GM18498 (cell line): ENCODE results near the gene BIRC7.

Experiments
- ATAC-seq: cut with Tn5 transposase; IDR thresholded peaks from one replicate; pipeline ENCODE4 v1.9.1; 2021; ENCODE audit warnings: mild to moderate bottlenecking, moderate library complexity; ENCODE audit not compliant: unreplicated experiment

The BIRC7 gene

DNA sequence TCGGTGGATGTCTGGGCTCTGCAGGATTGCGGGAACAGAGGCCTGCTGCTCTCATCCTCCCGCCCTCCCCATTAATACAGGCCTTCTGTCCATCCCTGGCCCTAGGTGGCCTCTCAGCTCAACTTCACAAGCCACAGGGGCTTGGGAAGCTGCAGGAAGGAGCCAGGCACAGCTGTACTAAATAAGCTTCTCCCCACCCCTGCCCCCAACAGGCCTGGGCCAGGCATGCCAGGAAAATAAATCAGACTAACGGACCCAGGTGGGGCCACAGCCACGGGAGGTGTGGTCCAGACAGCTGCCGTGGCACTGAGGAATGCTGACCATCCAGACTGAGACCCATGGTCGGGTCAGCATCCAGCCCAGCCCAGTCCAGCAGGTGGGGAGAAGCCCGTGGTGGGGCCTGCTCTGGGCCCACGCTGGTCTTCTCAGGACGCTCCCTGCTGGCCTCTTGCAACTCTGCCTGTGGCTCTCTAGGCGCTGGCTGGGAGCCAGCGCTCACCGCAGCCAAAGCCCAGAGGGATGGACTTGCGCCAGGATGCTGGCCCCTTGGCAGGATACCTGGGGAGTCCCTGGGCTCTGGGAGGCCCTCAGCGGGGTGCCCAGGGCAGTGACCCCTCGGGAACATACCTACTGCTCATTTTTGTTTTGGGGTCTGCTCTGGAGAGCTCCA lies 11.2 kb upstream of the BIRC7 start:
- ATAC-seq, result no peak

DNA sequence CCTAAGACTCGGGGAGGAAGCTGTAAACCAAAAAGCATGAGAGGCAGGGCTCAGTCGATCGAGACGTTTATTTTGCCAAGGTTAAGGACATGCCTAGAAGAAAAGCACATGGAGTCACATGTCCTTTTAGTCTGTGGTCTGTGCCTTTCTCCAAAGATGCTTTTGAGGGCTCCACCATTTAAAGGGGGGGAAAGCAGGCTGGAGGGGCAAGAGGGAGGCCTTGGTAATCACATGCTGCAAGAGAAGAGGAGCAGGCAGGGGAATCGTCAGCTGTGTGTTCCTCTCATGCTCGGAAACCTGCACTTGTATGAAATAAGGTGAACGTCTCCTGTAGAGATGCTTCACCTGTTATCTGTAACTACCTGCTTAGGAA lies 10.6 kb upstream of the BIRC7 start:
- ATAC-seq, result no peak

DNA sequence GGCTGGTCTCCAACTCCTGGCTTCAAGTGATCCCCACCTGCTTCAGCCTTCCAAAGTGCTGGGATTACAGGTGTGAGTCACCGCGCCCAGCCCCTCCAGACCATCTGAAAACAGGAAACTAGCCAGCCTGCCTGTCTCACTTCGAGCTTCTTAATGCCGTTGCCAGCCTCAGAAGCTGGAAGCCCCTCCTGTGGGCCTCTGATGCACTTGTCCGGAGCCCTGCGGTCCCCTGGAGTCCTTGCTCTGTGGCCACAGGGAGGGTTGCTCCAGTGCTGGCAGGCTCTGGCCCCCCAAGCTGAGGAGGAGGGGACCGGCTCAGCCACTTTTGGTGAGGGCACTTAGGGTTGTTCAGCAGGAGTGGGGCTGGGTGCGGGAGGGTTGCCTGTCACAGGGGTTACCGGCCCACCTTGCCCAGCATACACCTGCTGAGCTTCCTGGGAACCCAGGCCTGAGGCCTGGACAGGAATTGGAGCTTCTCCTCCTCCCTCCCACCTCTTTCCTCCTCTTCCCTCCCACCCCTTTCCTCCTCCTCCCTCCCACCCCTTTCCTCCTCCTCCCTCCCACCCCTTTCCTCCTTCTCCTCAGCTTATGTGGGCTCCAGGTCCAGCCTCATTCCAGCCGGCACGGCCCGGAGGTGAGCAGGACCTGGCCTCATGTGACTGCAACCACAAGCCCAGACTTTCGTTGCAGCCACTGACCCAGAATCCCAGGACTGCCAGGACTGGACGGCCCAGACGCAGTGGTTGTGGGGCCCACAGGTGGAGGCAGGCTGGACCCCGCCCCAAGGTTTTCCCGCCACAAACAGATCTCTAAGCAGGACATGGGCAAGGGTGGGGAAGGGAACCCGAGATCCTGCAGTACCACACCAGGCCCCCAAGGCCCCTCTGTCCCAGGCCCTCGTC lies 9.4 kb upstream of the BIRC7 start:
- no peak for ATAC-seq

DNA sequence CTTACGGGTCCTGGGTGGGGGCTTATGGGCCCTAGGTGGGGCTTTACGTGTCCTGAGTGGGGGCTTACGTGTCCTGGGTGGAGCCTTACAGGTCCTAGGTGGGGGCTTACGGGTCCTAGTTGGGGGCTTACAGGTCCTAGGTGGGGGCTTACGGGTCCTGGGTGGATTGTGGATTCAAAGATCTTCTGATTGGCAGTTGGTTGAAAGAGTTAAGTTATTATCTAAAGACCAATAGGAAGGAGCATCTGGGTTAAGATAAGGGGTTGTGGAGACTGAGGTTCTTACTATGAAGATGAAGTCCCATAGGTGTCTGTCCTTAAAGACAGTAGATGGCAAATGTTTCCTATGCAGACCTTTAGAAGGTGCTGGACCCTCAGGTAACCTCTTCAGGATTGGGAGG lies 8.4 kb upstream of the BIRC7 start:
- ATAC-seq, result no peak

DNA sequence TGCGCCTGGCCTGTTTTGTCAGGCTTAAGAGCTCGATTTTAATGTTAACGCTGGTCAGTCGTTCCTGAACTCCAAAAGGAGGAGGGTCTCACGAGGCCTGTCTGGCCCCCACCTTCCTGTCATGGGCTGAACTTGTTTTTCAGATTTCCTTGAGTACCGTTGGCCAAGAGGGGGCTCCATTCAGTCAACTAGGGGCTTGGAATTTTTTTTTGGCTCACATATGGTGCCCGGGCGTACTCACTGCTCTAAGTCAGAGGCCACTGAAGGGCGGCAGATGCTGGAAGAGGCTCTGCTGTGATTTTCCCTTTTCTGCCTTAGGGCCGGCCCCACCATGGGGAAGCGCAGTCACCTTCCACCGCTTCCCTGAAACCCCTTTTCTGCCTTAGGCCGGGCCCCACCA lies 6.9 kb upstream of the BIRC7 start:
- ATAC-seq, result no peak

DNA sequence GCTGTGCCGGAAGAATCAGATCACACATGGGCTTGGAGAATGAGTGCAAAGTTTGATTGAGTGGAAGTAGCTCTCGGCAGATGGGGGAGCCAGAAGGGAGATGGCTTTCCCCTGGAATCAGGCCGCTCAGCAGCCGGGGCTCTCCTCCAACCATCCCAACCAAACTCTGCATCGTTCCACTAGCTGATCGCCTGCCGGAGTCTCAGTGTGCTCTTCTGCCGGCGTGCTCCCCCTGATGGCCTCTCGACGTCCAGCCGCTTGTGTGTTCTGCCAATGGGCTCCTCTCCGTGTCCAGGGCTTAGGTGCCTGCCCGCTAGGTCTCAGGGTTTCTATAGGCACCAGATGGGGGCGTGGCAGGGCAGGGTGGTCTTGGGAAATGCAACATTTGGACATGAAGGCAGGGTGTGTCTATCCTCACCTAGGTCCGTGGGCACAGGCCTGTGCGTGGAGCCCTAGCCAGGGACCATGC lies 4.9 kb upstream of the BIRC7 start:
- ATAC-seq, result no peak

DNA sequence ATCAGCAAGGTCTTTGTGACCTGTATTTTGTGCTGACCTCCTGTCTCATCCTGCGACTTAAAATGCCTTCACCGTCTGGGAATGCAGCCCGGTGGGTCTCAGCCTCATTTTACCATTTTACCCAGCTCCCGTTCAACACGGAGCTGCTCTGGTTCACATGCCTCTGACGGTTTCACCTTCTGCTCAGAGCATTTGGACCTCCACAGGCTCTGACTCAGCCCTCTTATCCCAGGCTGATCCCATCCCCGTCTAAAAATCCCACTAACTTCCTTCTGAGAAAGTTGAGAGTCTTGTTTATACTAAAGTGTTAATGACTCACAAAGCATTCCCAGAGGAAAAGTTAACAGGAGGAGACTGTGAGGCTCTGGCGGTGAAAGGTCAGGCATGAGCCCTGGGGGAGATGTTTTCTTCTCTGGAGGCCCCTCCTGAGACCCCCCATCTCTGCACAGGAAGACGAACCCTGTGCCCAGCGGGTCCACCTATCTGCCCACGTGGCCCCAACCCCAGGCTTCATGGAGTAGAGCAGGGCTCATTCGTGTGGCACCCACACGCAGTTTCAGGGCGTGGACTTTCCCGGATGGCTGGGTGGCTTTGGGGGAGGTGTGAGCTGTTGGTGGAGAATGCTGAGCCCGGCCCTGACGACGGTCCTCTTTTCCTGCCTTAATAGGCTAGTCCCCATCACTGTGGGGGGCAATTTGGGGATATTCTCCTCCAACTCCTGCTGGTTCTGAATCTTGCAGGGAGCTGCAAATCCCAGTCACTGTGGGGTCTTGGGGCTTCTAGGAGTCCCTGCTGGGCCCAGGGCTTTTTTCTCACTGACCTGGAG lies 3.3 kb upstream of the BIRC7 start:
- no peak for ATAC-seq

DNA sequence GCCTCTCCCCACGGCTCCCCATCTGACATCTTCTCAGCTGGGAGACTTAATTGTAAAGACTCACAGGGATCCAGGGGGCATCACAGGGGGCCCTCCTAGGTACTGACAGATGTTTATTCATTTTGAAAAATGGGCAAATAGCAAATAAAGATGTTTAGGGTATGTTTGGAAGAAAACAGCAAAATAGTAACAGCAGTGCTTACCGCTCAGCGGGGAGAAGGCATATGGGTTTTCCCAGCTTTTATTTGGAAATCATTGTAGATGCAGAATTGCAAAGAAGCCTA lies 2.7 kb upstream of the BIRC7 start:
- ATAC-seq, result no peak

DNA sequence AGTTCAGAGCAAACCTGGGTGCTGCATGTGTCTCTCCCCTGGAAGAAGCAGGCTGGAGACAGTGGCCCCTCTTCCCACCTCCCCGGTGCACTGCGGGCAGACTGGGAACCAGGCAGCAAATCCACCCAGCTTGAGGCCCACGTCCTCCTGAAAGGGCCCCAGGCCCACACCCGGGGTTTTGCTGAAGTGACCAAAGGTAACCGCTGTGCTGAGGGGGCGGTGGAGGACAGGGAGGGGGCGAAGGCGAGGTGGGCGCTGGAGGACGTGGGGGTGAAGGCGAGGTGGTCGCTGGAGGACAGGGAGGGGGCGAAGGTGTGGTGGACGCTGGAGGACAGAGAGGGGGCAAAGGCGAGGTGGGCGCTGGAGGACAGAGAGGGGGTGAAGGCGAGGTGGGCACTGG lies 1.8 kb upstream of the BIRC7 start:
- ATAC-seq, result no peak

DNA sequence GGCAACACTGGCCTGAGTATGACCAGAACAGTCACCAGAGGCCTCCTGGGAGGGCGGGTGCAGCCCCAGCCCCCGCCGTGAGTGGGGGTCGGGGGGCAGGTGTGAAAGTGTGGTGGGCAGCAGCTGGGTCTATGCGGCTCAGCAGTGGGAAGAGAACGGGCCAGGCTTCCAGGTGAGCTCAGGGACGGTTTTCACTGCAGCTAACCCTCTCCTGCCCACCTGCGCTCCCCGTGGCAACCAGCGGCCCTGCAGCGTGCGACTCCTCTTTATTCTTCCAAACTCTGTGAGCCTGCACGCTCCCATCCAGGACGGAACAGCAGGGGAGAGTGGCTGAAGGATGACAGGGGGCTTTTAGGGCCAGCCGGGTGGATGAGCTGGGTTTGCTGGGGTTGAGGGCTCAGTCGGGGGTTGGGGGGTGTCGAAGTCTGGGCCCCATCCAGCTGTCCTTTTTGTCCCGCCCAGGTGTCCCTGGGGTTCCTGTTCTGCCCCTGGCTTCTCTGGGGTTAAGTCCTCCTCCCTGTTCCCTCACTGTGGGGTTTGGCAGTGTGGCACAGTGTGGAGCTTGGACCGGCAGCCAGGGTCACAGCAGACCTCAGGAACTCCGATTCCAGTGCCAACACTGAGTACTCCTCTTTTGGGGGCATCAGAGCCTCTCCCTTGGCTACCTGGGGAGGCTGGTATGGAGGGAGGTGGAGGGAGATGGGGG lies 859 bp upstream of the BIRC7 start:
- no peak for ATAC-seq

DNA sequence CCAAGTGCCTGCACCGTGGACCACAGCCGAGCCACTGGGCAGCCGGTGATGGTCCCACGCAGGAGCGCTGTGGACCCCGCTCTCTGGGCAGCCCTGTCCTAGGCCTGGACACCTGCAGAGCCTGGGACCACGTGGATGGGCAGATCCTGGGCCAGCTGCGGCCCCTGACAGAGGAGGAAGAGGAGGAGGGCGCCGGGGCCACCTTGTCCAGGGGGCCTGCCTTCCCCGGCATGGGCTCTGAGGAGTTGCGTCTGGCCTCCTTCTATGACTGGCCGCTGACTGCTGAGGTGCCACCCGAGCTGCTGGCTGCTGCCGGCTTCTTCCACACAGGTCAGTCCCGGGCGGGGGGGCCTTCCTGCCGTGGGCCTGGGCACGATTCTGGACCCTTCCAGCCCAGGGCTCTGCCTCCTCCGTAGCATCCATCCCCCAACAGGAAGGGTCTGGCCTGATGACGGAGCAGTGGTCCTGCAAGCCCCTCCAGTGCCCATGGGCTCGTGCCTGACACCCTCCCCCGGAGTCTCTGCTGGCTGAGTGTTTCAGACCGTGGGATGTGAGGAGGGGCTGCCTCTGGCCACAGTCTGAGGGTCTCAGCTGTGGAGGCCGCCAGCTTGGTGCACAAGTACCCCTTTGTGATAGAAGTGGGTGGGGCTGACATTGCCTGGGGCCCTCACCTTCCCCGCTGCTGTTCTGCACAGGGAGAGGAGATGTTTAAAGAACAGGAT lies 572 bp downstream of the BIRC7 start:
- ATAC-seq, result no peak

DNA sequence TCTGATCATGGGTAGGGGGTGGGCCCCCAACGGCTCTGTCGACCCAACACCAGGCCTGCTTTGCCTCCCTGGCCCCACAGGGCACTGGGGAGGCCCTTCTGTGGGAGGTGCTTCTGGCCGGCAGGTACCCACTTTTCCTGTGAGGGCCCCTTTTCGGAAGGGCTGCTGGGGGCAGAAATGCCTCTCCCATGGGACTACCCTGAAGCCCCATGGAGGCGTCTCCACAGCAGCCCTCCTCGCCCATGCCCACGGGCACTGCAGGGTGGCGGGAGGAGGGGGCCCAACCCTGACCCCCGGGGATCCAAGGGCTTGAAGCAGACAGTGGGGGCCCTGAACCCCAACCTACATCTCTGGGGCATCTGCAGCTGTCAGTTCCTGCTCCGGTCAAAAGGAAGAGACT lies 2.3 kb downstream of the BIRC7 start:
- ATAC-seq, result no peak

DNA sequence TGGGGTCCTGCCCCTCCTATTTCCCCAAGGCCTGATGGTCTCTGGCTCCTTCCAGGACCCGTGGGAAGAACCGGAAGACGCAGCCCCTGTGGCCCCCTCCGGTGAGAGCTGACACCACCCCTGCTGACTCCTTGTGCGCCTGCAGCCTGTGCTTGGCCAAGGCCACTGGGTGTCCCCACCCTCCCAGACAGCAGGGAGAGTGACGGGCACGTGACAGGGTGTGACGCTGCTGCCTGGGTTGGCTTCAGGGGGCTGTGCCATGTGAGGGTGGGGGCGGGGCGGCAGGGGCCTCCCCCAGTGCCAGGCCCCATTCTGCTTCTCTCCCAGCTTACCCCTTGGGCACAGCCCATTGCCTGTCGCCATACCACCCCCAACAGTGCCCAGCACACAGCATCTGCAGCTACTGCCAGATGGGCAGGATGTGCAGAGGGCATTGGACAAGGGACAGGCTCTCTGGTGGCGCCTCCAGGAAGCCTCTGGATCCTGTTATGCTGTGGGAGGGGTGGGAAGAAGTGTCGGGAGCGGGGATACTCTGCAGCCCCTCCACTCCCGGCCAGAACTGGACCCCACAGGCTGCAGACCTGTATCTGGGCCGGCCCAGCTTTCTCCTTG lies 2.9 kb downstream of the BIRC7 start:
- ATAC-seq, result no peak

DNA sequence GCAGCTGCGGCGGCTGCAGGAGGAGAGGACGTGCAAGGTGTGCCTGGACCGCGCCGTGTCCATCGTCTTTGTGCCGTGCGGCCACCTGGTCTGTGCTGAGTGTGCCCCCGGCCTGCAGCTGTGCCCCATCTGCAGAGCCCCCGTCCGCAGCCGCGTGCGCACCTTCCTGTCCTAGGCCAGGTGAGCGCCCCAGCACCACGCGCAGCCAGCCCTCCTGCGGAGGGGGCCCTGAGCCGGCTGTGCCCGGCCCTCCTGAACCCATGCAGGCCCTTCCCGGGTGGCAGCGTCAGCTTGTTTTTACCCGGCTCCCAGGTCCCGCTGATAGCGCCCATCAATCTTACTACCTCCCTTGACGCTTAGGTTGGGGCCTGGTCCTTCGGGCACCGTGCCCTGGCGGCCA lies 3.7 kb downstream of the BIRC7 start:
- ATAC-seq, result no peak

DNA sequence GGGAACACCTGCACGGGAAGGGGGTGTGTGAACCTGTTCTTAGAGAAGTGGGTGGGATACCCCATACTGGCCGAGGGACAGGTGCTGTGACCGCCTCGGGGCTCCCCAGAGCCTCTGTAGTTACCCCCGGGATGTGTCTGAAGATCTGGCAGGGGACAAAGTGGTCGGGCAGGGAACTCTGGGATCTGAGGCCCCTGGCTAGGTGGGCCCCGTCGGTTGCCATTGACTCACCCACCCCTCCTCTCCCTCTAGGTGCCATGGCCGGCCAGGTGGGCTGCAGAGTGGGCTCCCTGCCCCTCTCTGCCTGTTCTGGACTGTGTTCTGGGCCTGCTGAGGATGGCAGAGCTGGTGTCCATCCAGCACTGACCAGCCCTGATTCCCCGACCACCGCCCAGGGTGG lies 4.3 kb downstream of the BIRC7 start:
- ATAC-seq, result no peak

DNA sequence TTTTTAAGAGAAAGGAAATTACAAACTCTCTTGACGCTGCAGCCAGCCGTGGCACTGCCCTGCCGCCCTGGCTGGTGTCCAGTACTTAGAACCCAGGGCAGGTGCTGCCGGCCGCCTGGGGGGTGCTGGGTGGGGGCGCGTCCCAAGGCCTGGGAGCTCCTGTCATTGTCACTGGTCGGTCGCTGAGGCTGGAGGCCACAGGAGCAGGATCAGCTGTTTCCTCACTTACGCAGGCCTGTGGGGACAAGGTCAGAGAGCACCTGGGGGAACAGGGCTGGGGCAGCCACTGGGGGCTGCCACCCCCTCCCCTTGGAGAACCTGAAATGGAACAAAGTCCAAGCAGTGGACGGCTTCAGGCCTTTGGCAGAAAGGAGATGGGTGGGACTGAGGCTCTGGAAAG lies 5.6 kb downstream of the BIRC7 start:
- no peak for ATAC-seq

DNA sequence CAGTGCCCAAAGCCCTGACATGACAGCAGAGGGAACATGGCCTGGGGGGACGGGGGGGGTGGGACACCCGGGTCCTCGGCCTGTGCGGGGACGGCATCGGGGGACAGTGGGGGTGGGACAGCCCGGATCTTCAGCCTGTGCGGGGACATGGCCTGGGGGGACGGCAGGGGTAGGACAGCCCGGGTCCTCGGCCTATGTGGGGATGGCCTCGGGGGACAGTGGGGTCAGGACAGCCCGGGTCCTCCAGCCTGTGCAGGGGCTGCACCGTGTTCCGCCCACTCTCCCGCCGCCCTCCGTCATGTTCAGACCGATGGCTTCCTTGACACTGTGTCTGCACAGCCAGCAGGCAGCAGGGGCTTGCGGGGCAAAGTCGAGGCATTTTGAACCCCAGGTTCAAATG lies 7.0 kb downstream of the BIRC7 start:
- no peak for ATAC-seq

DNA sequence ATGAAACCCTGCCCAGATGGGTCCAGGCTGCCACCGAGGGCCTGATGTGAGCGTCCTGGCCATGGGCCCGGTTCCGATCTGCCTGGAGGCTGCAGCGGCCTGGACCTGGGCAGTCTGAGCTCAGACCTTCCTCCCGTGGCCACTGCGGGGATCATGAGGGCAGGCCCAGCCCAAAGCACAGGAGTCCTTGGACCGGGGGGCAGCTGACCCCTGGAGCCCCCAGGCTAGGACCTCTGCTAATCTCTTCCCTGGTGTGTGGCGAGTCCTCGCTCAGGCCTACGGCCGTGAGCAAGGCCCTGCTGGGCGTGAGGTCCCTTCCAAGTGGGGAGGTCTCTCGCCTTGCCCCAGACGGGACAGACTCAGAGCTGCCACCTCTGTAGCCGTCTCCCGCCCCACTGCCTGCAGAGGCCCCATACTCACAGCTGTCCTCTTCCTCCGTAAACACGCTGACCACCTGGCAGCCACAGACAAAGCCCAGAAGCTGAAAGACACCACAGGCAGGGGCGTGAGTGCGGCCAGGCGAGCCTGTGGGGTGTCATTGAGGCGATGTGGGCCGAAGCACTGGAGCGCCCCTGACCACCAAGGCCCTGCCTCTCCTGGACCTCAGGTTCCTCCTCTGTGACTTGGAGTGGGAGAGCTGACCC lies 8.0 kb downstream of the BIRC7 start:
- no peak for ATAC-seq

DNA sequence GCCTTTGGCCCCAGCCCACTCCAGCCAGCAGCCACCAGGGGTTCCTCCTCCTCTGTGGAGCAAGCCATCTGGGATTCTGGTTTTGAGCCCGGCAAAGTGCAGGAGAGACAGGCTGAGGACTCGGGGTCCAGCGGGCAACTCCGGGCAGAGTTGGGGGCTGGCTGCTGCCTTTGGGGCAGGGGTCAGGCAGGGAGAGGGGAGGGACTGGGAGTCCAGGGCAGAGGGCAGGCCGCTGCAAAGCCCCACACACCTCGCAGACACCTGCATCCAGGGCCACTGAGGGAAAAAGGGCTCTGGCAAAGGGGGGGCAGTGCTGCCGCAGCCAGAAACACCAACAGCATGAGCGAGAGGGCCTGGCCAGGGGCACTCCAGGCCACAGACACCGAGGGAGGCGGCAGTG lies 8.8 kb downstream of the BIRC7 start:
- ATAC-seq, result no peak
